RWPE2 (cell line): ENCODE data around the gene IQGAP2.

Experiments
- ATAC-seq: fragments of 200-7000 bp; cut with Tn5 transposase; 3 replicates; pipeline ENCODE4 v1.9.1; 2021; ENCODE audit warnings: low read depth
- DNase-seq: peaks from one replicate; pipeline ENCODE4 v3.0.0-alpha.2; 2020; ENCODE audit warnings: low spot score
- H3K27ac ChIP-seq: fragments of 450-650 bp; 2 replicates; pipeline ENCODE4 v1.5.1; 2017; ENCODE audit warnings: mild to moderate bottlenecking; ENCODE audit not compliant: poor library complexity, severe bottlenecking
- H3K27me3 ChIP-seq: fragments of 250-450 bp; sonication (Bioruptor Pico); 2 replicates; pipeline ENCODE4 v1.5.1; 2021; ENCODE audit warnings: mild to moderate bottlenecking, moderate library complexity; ENCODE audit not compliant: insufficient read depth, poor library complexity, severe bottlenecking
- H3K36me3 ChIP-seq: fragments of 250-450 bp; sonication (Bioruptor Pico); 2 replicates; pipeline ENCODE4 v1.5.1; 2020; ENCODE audit warnings: low read depth, mild to moderate bottlenecking, moderate library complexity
- H3K4me1 ChIP-seq: fragments of 250-450 bp; sonication (Bioruptor Pico); 2 replicates; pipeline ENCODE4 v1.5.1; 2021; ENCODE audit warnings: mild to moderate bottlenecking, moderate library complexity; ENCODE audit not compliant: insufficient read depth, poor library complexity, severe bottlenecking
- H3K4me3 ChIP-seq: fragments of 250-450 bp; sonication (Bioruptor Pico); 2 replicates; pipeline ENCODE4 v1.5.1; 2021; ENCODE audit warnings: mild to moderate bottlenecking, moderate library complexity; ENCODE audit not compliant: severe bottlenecking
- H3K9me3 ChIP-seq: fragments of 250-450 bp; sonication (Bioruptor Pico); 2 replicates; pipeline ENCODE4 v1.5.1; 2021; ENCODE audit warnings: mild to moderate bottlenecking, moderate library complexity; ENCODE audit not compliant: severe bottlenecking
- CTCF ChIP-seq: fragments of 450-650 bp; IDR thresholded peaks from one replicate; pipeline ENCODE4 v1.5.1; 2017; ENCODE audit warnings: mild to moderate bottlenecking, moderate library complexity; ENCODE audit not compliant: poor library complexity, severe bottlenecking

IQGAP2 gene

GRCh38 chr5:76620166-76620565 is 217.1 kb downstream of the IQGAP2 start:
- Histone ChIP-seq H3K4me3 (no peak overlapping the region), H3K27me3 (no peaks in the 10 kb centered on the region), H3K36me3 (no peaks in the 10 kb centered on the region), H3K27ac (no peak overlapping the region), H3K9me3 (no peaks in the 10 kb centered on the region), H3K4me1 (no peaks in the 10 kb centered on the region)
- DNase-seq (no peak), ATAC-seq (no peak)
- no peak for TF ChIP-seq CTCF

GRCh38 chr5:76622076-76622475 is 219.0 kb downstream of the IQGAP2 start:
- TF ChIP-seq CTCF = no peak
- H3K27me3 ChIP-seq = no peaks in the 10 kb centered on the region
- no peak for DNase-seq
- H3K4me3 ChIP-seq = no peak overlapping the region
- ATAC-seq = no peak
- H3K27ac ChIP-seq = no peak overlapping the region
- no peaks in the 10 kb centered on the region for H3K36me3 ChIP-seq
- no peaks in the 10 kb centered on the region for H3K4me1 ChIP-seq
- no peaks in the 10 kb centered on the region for H3K9me3 ChIP-seq

- no peak for TF ChIP-seq CTCF
- H3K27me3 ChIP-seq = no peaks in the 10 kb centered on the region
- H3K4me3 ChIP-seq = no peak within 1 kb of the TSS
- H3K4me1 ChIP-seq = no peaks in the 10 kb centered on the region
- peak; percentile 68 for DNase-seq
- no peaks in the 10 kb centered on the region for H3K36me3 ChIP-seq
- peak; percentile 100 for ATAC-seq
- H3K27ac ChIP-seq = no peak within 1 kb of the TSS
- H3K9me3 ChIP-seq = no peaks in the 10 kb centered on the region
Observed at GRCh38 chr5:76622973-76623596, 220.0 kb downstream of the IQGAP2 start, which contains the start of gene F2RL2. Gene F2RL2, minus strand, starts transcription at chr5:76623403. Its CDS starts 173 bp downstream, at chr5:76623230.

GRCh38 chr5:76625087-76625815 is 222.2 kb downstream of the IQGAP2 start:
- ATAC-seq (no peak), DNase-seq (no peak)
- no peaks in the 10 kb centered on the region for H3K9me3 ChIP-seq
- TF ChIP-seq CTCF = no peak
- H3K36me3 ChIP-seq = no peaks in the 10 kb centered on the region
- H3K4me1 ChIP-seq = no peaks in the 10 kb centered on the region
- no peaks in the 10 kb centered on the region for H3K27me3 ChIP-seq
- no peak overlapping the region for H3K27ac ChIP-seq
- H3K4me3 ChIP-seq = no peak overlapping the region

GRCh38 chr5:76626738-76627137 is 223.7 kb downstream of the IQGAP2 start:
- no peak overlapping the region for H3K4me3 ChIP-seq
- no peak overlapping the region for H3K27ac ChIP-seq
- no peaks in the 10 kb centered on the region for H3K36me3 ChIP-seq
- H3K4me1 ChIP-seq = no peaks in the 10 kb centered on the region
- ATAC-seq = no peak
- no peaks in the 10 kb centered on the region for H3K27me3 ChIP-seq
- no peak for DNase-seq
- TF ChIP-seq CTCF = no peak
- no peaks in the 10 kb centered on the region for H3K9me3 ChIP-seq
